Measurements from ENCODE around the gene FANCD2OS.
"Not testable (repeated sequence)": the region's sequence is repeated elsewhere in the genome, so short reads cannot be mapped to it uniquely, and the experiment has no call there.

The FANCD2OS gene, protein sequence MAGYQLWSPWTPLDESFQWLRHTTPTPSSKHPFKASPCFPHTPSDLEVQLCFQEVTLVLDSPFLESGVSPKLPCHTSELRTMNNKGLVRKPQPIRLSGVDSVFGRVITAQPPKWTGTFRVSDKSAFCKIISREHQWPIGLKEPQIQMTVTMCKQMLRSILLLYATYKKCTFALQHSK

DNA sequence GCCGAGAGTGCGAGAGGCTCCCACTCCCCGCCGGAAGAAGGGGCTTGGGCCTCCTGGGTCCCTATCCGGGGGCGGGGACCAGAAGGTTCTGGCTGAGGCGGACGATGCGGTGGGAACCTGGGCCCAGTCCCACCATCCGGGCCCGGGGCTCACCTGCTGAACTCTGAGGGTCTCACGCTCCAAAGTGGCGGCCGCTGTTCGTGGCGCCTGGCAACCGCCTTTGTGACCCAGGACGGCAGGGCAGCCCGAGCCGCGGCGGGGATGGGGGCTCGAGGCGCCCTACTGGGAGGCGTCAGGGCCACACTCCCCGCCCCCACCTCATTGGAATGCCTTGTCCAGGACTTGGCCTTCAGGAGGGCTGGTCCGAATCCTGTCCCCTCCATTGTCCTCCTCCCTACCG is at the start of gene FANCD2OS:
FANCD2OS (minus strand) TSS at position 165 of the 400 bp plus-strand sequence. CDS start 3,481 bp downstream, outside the sequence.
- DNase-seq: no peak

- DNase-seq: no peak
Measured at GRCh38 chr3:10157031-10157430, 49.0 kb upstream of the FANCD2OS start.

DNA sequence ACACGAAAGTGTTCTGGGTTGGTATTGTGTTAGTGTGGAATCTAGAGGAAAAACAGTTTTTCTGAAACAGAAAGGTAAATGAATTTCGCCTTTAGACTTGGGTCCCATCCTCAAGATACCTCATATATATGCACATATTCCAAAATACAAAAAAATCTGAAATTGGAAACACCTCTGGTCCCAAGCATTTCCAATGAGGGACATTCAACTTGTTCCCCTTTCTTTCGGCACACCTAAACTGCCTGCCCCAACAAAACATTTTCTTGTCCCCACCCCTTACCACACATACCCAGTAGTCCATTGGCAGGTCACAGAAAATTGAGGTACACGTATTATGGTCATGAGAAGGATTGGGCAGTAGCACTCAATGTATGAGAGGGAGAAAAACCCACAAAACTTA is 47.6 kb upstream of the FANCD2OS start:
- no peak for DNase-seq

DNA sequence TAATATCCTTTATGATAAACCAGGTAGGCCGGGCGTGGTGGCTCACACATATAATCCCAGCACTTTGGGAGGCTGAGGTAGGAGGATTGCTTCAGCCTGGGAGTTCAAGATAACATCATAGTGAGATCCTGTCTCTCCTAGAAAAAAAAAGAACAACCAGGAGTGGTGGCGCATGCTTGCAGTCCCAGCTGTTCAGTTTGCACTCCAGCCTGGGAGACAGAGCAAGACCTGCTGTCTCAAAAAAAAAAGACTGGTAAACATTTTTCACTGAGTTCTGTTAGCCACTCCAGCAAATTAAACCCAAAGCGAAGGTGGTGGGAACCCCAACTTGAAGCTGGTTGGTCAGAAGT is 47.0 kb upstream of the FANCD2OS start:
- DNase-seq: peak; percentile 40

GRCh38 chr3:10154335-10155122 is 46.5 kb upstream of the FANCD2OS start:
- DNase-seq: no peak

GRCh38 chr3:10150987-10151386 is 42.9 kb upstream of the FANCD2OS start:
- no peak for DNase-seq

GRCh38 chr3:10149226-10149625 is 41.2 kb upstream of the FANCD2OS start:
- no peak for DNase-seq

DNA sequence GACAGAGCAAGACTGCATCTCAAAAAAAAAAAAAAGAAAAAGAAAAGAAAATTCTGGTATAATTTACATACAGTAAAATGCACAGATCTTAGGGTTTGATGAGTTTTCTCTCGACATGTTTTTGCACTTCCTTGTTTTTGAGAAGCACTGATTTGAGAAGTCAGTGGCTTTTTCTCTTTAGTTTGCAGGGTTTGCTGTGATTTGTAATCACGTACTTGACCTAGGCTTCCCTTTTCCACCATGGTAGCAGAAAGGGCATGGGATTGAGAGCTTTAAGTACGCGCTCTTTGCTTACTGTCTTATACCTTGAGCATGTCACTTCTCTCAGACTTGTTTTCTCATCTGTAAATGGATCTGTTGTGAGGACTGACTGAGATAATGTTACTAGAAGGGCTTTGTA is 37.6 kb upstream of the FANCD2OS start:
- DNase-seq: no peak

GRCh38 chr3:10142707-10143560 is 34.9 kb upstream of the FANCD2OS start:
- DNase-seq: no peak

- DNase-seq: no peak
Measured at GRCh38 chr3:10140996-10141546, 33.0 kb upstream of the FANCD2OS start.

DNA sequence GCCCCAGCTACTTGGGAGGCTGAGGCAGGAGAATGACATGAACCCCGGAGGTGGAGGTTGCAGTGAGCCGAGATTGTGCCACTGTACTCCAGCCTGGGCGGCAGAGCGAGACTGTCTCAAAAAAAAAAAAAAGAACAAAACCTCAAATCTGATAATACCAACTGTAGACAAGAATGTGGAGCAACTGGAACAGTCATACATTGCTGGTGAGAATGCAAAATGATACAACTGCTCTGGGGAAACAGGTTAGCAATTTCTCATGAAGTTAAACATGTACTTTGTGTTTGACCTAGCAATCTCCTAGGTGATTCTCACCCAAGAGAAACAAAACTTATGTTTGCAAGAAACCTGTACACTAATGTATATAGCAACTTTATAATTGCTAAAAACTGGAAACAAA is 29.1 kb upstream of the FANCD2OS start:
- DNase-seq: no peak

DNA sequence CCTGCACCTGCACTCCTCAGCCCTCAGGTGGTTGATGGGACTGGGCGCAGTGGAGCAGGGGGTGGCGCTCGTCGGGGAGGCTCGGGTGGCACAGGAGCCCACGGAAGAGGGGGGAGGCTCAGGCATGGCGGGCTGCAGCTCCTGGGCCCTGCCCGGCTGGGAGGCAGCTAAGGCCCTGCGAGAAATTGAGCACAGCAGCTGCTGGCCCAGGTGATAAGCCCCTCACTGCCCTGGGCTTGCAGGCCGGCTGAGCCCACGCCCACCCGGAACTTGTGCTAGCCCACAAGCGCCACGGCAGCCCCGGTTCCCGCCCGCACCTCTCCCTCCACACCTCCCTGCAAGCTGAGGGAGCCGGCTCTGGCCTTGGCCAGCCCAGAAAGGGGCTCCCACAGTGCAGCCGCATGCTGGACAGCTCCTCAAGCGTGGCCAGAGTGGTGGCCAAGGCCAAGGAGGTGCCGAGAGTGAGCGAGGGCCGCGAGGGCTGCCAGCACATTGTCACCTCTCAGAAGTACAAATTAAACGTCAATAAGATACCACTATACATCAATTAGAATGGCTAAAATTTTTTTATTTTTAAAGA is 28.5 kb upstream of the FANCD2OS start:
- no peak for DNase-seq

DNA sequence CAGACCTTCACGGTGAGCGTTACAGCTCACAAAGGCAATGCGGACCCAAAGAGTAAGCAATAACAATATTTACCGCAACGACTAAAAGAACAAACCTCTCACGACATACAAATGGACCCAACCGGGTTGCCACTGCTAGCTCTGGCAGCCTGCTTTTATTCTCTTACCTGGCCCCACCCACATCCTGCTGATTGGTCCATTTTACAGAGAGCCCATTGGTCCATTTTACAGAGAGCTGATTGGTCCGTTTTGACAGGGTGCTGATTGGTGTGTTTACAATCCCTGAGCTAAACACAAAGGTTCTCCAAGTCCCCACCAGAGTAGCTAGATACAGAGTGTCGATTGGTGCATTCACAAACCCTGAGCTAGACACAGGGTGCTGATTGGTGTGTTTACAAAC is 27.8 kb upstream of the FANCD2OS start:
- DNase-seq: not testable (repeated sequence)

DNA sequence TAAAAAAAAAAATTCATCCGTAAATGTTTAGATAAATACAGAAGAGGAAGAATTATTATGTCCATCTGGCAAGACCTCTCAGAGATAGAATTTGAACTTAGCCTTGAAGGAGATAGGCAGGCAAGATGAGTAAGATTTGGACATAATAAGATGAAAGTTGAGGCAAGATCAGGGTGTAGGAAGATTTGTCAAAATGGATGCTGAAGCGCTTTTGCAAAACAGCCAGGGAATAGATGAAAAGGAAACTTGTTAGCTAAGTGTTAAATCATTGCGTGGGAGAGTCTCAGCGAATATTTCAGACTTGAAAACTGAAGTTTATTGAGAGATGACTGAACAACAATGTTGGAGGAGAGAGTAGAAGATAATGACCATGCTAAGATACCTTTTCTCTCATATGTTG is 14.7 kb upstream of the FANCD2OS start:
- DNase-seq: no peak

GRCh38 chr3:10121064-10121463 is 13.0 kb upstream of the FANCD2OS start:
- DNase-seq: no peak

DNA sequence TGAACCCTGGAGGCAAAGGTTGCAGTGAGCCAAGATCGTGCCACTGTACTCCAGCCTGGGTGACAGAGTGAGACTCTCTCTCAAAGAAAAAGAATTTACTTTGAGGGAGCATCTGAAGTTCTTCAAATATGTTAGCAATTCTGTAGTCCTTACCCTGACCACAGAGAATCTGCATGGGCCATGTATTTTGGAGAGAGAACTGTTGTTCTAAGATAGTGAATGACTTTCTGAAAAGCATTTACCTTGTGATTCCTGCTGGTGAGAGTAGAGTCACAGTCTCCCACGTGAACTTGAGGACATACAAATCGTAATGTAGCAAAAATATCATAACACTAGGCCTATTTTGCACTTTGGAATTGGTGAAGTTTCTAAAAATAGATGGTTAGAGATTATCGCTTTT is 11.3 kb upstream of the FANCD2OS start:
- DNase-seq: no peak

DNA sequence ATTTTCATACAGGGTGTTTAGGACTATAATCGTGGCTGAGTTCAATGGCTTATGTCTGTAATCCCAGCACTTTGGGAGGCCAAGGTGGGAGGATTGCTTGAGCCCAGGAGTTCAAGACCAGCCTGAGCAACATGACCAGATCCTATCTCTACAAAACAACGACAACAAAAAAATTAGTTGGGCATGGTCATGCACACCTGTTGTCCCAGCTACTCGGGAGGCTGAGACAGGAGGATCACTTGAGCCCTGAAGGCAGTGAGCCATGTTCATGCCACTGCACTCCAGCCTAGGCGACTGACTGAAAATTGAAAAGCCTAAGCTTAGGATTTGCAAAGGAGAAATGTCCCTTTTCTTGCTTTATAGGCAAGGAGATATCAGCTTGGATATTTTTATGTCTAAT is 8.9 kb upstream of the FANCD2OS start:
- DNase-seq: no peak

DNA sequence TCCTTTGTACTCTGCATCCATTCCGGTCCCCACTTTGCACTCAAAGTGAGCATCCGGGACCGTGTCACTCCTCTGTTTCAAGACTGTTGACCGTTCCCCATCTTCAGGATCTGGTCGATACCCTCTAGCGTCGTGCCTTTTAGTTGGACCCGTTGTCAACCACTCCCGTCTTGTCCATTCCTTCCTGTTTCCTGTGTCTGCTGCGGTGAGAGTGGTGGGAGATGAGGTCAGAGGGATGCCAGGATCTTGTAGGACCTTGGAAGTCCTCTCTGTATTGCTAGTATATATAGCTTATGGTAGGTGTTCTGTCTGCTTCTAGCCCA is 8.0 kb upstream of the FANCD2OS start:
- DNase-seq: no peak

DNA sequence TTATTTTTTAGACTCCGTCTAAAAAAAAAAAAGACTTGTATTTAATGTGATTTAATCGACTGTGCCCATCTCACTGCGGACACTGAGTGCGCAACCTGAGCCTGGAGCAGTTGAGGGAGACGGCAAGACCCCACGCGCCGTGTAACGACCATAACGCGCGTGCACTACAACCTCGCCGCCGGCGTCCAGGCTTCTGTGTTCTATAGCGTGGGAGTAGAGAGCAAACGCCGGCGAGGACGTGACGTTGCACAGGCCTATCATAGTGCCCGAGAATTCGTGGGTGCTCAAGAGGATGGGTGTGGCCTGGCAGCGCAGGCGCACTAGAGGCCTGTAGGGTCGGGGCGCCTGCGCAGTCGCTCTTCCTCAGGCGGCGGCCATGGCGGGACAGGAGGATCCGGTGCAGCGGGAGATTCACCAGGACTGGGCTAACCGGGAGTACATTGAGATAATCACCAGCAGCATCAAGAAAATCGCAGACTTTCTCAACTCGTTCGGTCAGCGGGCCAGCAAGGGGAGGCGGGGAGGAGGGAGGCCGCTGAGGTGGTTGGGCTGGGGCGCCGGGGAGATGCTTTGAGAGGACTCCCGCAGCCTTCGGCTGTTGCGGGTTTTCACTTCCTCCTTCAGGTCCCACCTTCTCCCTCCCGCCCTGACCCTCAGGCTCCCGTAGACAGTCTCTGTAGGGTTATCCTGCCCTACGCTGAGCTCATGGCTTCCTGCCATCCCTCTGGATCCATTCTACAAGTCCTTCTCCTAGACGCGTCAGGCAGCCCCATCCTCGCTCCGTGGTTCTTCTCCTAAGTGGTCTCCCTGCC is 7.5 kb upstream of the FANCD2OS start, which contains the start of gene BRK1:
BRK1 (plus strand) TSS at position 350 of the 812 bp plus-strand sequence; CDS start at position 377, 27 bp downstream.
- peak; percentile 78 for DNase-seq

- no peak for DNase-seq
Measured at GRCh38 chr3:10106919-10107318, 1.1 kb downstream of the FANCD2OS start.

DNA sequence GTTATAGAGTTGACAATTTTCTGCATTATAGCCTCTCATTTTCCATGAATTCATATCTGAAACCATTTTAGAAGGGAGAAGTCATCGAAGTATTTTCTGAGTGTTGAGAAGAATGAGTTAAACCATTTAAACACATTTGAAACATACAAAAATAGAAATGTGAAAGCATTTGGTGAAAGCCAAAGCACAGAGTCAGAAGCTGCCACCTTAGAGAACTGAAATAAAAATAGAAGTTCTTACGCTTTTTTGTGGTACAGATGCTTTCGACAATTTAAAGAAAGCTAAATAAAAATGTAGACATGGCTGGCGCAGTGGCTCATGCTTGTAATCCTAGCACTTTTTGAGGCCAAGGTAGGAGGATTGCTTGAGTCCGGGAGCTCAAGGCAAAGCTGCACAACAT is 9.0 kb downstream of the FANCD2OS start:
- no peak for DNase-seq

DNA sequence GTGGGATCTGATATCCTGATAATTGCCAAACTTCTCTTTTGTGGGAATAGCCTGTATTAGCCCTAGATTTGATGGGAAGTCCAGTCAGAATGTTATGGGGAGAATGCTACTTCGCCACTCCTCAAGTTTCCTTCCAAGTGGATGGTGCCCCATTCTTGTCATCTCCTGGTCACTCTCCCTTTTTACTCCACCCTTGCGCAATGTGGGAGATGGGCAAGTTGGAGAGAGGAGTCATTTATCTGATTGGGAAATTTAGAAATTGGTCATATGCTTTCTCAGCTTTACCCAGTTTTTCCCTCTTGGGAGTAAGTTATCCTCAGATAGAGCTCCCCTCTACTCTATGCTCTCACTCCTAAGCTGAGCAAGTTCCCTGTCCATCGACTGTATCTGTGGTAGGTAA is 14.4 kb downstream of the FANCD2OS start:
- DNase-seq: no peak
